Naive thymus-derived CD4-positive, alpha-beta T cell (primary cell): ENCODE results near the gene OR8B4. TPM values are rescaled to one million over a fixed set of nuclear protein-coding genes. Genes with fewer than 3 reads are reported as not detected.

Experiments
- ATAC-seq: fragments of 150-1000 bp; cut with Tn5 transposase; 2 replicates; pipeline ENCODE4 v1.10.0; 2021; ENCODE audit warnings: mild to moderate bottlenecking, moderate library complexity
- CTCF ChIA-PET: fragments of 350-600 bp; sonication (Branson Sonifier 250); formaldehyde crosslinking; loops from one replicate; lab custom pipeline; 2021; ENCODE audit warnings: antibody characterized with exemption; lab: Charles Lee
- POLR2A ChIA-PET: fragments of 350-600 bp; sonication (Branson Sonifier 250); formaldehyde crosslinking; loops from one replicate; lab custom pipeline; 2021; ENCODE audit warnings: antibody characterized with exemption, inconsistent platforms; lab: Charles Lee
- DNase-seq, 9 donors: peaks; one replicate each; pipeline versions ENCODE4 v3.0.0 to v3.0.0-alpha.2; 2020 to 2022; ENCODE audit warnings: mixed read lengths in 1 of 9
- H3K27ac ChIP-seq: one replicate; pipeline ENCODE4 v1.7.0; 2013; ENCODE audit warnings: mild to moderate bottlenecking, low read depth, low read length, moderate library complexity
- H3K27me3 ChIP-seq, 2 donors: one replicate each; pipeline ENCODE4 v1.7.0; 2013; ENCODE audit warnings: low read length in 2 of 2, mild to moderate bottlenecking in 2 of 2, moderate library complexity in 2 of 2; ENCODE audit not compliant: control insufficient read depth in 2 of 2, insufficient read depth in 2 of 2
- H3K36me3 ChIP-seq, 3 experiments: 1 replicate in 2 of 3; 2 replicates in 1 of 3; pipeline ENCODE4 v1.7.0; 2013; ENCODE audit warnings: low read length in 3 of 3, mild to moderate bottlenecking in 3 of 3, moderate library complexity in 1 of 3; ENCODE audit not compliant: insufficient read depth in 3 of 3, control insufficient read depth in 2 of 3
- H3K4me1 ChIP-seq, 2 donors: one replicate each; pipeline ENCODE4 v1.7.0; 2013; ENCODE audit warnings: low read length in 2 of 2, mild to moderate bottlenecking in 2 of 2, moderate library complexity in 1 of 2; ENCODE audit not compliant: control insufficient read depth in 2 of 2, insufficient read depth in 2 of 2
- H3K4me3 ChIP-seq: 2 replicates; pipeline ENCODE4 v1.7.0; 2013; ENCODE audit warnings: mild to moderate bottlenecking, low read length
- H3K9me3 ChIP-seq, 3 experiments: 1 replicate in 2 of 3; 2 replicates in 1 of 3; pipeline ENCODE4 v1.7.0; 2013; ENCODE audit warnings: low read length in 3 of 3; ENCODE audit not compliant: control insufficient read depth in 2 of 3
- H3K27ac Mint-ChIP-seq, 9 donors: one replicate each; pipeline ENCODE4 v1.8.0; 2020 to 2022; ENCODE audit warnings: mixed read lengths in 9 of 9, mild to moderate bottlenecking in 8 of 9, moderate library complexity in 5 of 9, inconsistent platforms in 2 of 9
- H3K27me3 Mint-ChIP-seq, 5 donors: one replicate each; pipeline ENCODE4 v1.8.0; 2021 to 2022; ENCODE audit warnings: mixed read lengths in 5 of 5, mild to moderate bottlenecking in 1 of 5
- H3K36me3 Mint-ChIP-seq, 5 donors: one replicate each; pipeline ENCODE4 v1.8.0; 2020 to 2022; ENCODE audit warnings: mixed read lengths in 5 of 5, mild to moderate bottlenecking in 3 of 5, inconsistent platforms in 1 of 5
- H3K4me1 Mint-ChIP-seq, 7 donors: one replicate each; pipeline ENCODE4 v1.8.0; 2020 to 2022; ENCODE audit warnings: mixed read lengths in 7 of 7, mild to moderate bottlenecking in 3 of 7, inconsistent platforms in 1 of 7
- H3K4me3 Mint-ChIP-seq, 10 donors: one replicate each; pipeline ENCODE4 v1.8.0; 2020 to 2022; ENCODE audit warnings: mild to moderate bottlenecking in 10 of 10, mixed read lengths in 10 of 10, moderate library complexity in 6 of 10, inconsistent platforms in 2 of 10
- H3K9me3 Mint-ChIP-seq, 11 donors: one replicate each; pipeline ENCODE4 v1.8.0; 2020 to 2022; ENCODE audit warnings: mixed read lengths in 11 of 11, mild to moderate bottlenecking in 4 of 11, inconsistent platforms in 1 of 11, moderate library complexity in 1 of 11
- intact Hi-C, 2 donors: fragments of 100-400 bp; cut with micrococcal nuclease; formaldehyde crosslinking; loops; one replicate each; pipeline ENCODE4 v1.15.1; 2023
- polyA plus RNA-seq, 2 donors: library from polyadenylated mRNA; unstranded; fragments of 300-500 nt; fragmentation: Illumina TruSeq; gene quantifications; one replicate each; pipeline ENCODE4 v1.2.3, GENCODE V29; 2021
- total RNA-seq, 6 experiments: library from RNA in 5 of 6; stranded (reverse) in 5 of 6; gene quantifications; 1 replicate in 5 of 6; 2 replicates in 1 of 6; pipeline ENCODE4 v1.2.3 and lab custom pipeline; 2021 to 2026

The OR8B4 gene
- total RNA-seq (not detected), polyA plus RNA-seq (not detected), total RNA-seq (lab: John Stamatoyannopoulos, UW) (not detected)

DNA sequence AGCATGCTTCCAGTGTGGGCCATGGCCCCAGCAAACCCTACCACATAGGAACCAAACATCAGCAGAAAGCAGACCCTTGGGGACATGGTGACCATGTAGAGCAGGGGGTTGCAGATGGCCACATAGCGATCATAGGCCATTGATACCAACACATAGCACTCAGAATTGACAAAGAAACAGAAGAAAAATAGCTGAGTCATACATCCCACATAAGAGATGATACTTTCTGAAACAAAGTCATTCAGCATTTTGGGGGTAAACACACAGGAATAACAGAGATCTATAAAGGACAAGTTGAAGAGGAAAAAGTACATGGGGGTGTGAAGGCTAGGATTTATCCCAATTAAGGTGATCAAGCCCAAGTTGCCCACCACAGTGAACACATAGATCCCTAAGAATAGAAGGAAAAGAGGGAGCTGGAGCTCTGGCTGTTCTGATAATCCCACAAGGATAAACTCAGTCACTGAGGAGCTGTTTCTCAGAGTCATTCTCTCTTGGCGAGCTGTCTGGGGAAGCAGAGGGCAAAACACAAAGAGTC lies at the start of gene OR8B4:
Gene OR8B4, minus strand, starts transcription at position 488 of the 538 bp plus-strand sequence. Its CDS starts 0 bp downstream, at position 488.
- Histone ChIP-seq H3K9me3 (no peaks in the 10 kb centered on the region), H3K27ac (no peak within 1 kb of the TSS), H3K36me3 (no peaks in the 10 kb centered on the region), H3K4me1 (no peaks in the 10 kb centered on the region), H3K27me3 (no peaks in the 10 kb centered on the region), H3K4me3 (no peak within 1 kb of the TSS)
- peaks cover 0 to 11% (median 3%) of the 10 kb centered on the region in 11 donors for H3K9me3 Mint-ChIP-seq
- no peak for DNase-seq
- ChIA-PET POLR2A (no interaction called here), CTCF (no interaction called here)
- H3K27me3 Mint-ChIP-seq: peaks cover 3 to 38% (median 27%) of the 10 kb centered on the region in 5 donors
- H3K4me1 Mint-ChIP-seq: no peaks in the 10 kb centered on the region
- no peak for ATAC-seq
- intact Hi-C loops: no loop called here
- no peak within 1 kb of the TSS for H3K4me3 Mint-ChIP-seq
- H3K27ac Mint-ChIP-seq: no peak within 1 kb of the TSS
- H3K36me3 Mint-ChIP-seq: peaks cover 0 to 1% (median 0%) of the 10 kb centered on the region in 5 donors

GRCh38 chr11:124474079-124474478 lies 49.4 kb upstream of the OR8B4 start:
- peaks cover 7 to 31% (median 19%) of the 10 kb centered on the region in 5 donors for H3K27me3 Mint-ChIP-seq
- CTCF ChIA-PET: no interaction called here
- peaks cover 0 to 3% (median 0%) of the 10 kb centered on the region in 5 donors for H3K36me3 Mint-ChIP-seq

GRCh38 chr11:124473476-124473875 lies 48.8 kb upstream of the OR8B4 start:
- H3K4me3 ChIP-seq: no peak overlapping the region
- ChIA-PET CTCF (no interaction called here), POLR2A (no interaction called here)
- H3K36me3 ChIP-seq: no peaks in the 10 kb centered on the region
- intact Hi-C loops: no loop called here
- DNase-seq (no peak), ATAC-seq (no peak)
- H3K27ac Mint-ChIP-seq: no peak overlapping the region
- no peak overlapping the region for H3K4me3 Mint-ChIP-seq
- H3K27ac ChIP-seq: no peak overlapping the region
- H3K27me3 Mint-ChIP-seq: peaks cover 7 to 33% (median 18%) of the 10 kb centered on the region in 5 donors
- H3K4me1 ChIP-seq: no peaks in the 10 kb centered on the region
- peaks cover 0 to 5% (median 0%) of the 10 kb centered on the region in 11 donors for H3K9me3 Mint-ChIP-seq
- H3K9me3 ChIP-seq: no peaks in the 10 kb centered on the region
- H3K36me3 Mint-ChIP-seq: peaks cover 0 to 3% (median 0%) of the 10 kb centered on the region in 5 donors
- no peaks in the 10 kb centered on the region for H3K27me3 ChIP-seq
- H3K4me1 Mint-ChIP-seq: no peaks in the 10 kb centered on the region

More at GRCh38 chr11:124474079-124474478, 49.4 kb upstream of the OR8B4 start:
- Histone ChIP-seq H3K9me3 (no peaks in the 10 kb centered on the region), H3K4me1 (no peaks in the 10 kb centered on the region), H3K27ac (no peak overlapping the region), H3K36me3 (no peaks in the 10 kb centered on the region), H3K27me3 (no peaks in the 10 kb centered on the region), H3K4me3 (no peak overlapping the region)
- intact Hi-C loops: no loop called here
- POLR2A ChIA-PET: no interaction called here
- peaks cover 0 to 5% (median 0%) of the 10 kb centered on the region in 11 donors for H3K9me3 Mint-ChIP-seq
- no peaks in the 10 kb centered on the region for H3K4me1 Mint-ChIP-seq
- DNase-seq (no peak), ATAC-seq (no peak)
- no peak overlapping the region for H3K27ac Mint-ChIP-seq
- no peak overlapping the region for H3K4me3 Mint-ChIP-seq

DNA sequence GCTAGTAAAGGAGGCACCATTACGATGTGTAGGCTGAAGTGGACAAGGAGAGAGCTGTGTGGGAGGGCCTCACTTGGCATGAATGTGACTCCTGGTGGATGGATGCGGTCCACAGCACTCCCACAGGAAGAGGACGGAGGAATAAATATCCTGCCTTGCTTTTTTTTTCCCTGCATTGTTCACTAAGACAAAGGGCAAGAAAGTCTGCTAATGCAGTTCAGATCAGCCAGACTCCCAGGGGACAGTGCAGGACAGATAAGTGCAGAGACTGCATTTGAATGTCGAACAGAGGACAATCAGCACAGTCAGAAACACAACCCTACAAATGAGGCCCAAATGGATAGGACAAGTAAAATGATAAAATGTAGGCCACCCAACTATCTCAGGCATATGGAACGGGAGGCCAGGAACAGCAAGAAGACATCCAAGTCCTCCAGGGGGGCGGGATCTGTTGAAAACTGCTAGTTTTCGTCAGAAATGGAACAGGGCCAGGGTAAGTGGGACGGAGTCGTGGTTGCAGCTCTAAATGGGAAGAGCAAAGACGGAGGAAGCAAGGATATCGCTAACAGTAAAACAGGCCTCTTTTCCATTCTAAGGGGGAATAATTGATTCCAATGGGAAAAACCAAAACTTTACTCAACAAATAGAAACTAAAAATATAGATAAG lies 46.0 kb upstream of the OR8B4 start:
- Histone ChIP-seq H3K9me3 (no peaks in the 10 kb centered on the region), H3K27ac (no peak overlapping the region), H3K4me3 (no peak overlapping the region), H3K4me1 (no peaks in the 10 kb centered on the region), H3K36me3 (no peaks in the 10 kb centered on the region), H3K27me3 (no peaks in the 10 kb centered on the region)
- ChIA-PET POLR2A (no interaction called here), CTCF (no interaction called here)
- peaks cover 0 to 3% (median 0%) of the 10 kb centered on the region in 5 donors for H3K36me3 Mint-ChIP-seq
- intact Hi-C loops: no loop called here
- H3K27ac Mint-ChIP-seq: no peak overlapping the region
- H3K27me3 Mint-ChIP-seq: peaks cover 5 to 39% (median 13%) of the 10 kb centered on the region in 5 donors
- peaks cover 0 to 5% (median 0%) of the 10 kb centered on the region in 11 donors for H3K9me3 Mint-ChIP-seq
- no peak for ATAC-seq
- no peak for DNase-seq
- no peaks in the 10 kb centered on the region for H3K4me1 Mint-ChIP-seq
- no peak overlapping the region for H3K4me3 Mint-ChIP-seq

DNA sequence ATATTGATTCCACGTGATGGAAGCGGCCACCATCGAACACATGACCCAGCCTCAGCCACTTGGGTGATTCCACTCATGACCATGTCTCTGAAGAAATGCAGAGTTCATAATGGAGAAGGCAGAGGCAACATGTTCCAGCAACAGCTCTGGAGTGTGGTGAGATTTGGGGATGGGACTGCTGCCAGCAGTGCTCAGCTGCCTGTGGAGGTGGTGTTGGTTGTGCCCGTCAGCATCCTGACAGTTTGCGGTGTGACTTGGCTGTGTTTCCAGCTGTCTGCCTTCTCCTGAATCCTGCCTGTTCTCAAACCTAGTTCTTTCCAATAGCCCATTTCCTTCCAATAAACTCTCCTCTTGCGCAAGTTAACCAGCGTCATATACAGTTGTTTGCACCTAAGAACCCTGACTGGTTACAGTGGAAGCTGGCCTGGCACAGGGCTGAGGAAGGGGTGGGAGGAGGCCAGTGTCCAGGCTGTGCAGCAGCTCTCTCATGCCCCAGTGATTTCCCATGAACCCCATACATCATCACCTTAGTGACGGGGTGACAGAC lies 42.8 kb upstream of the OR8B4 start:
- H3K9me3 ChIP-seq: no peaks in the 10 kb centered on the region
- Mint-ChIP-seq H3K4me3 (no peak overlapping the region), H3K4me1 (no peaks in the 10 kb centered on the region), H3K36me3 (peaks cover 0 to 3% (median 0%) of the 10 kb centered on the region in 5 donors), H3K27me3 (peaks cover 3 to 45% (median 10%) of the 10 kb centered on the region in 5 donors), H3K9me3 (no peaks in the 10 kb centered on the region), H3K27ac (no peak overlapping the region)
- H3K36me3 ChIP-seq: no peaks in the 10 kb centered on the region
- DNase-seq (no peak), ATAC-seq (no peak)
- intact Hi-C loops: no loop called here
- POLR2A ChIA-PET: no interaction called here
- no peaks in the 10 kb centered on the region for H3K4me1 ChIP-seq
- CTCF ChIA-PET: no interaction called here
- no peak overlapping the region for H3K4me3 ChIP-seq
- no peaks in the 10 kb centered on the region for H3K27me3 ChIP-seq
- H3K27ac ChIP-seq: no peak overlapping the region

DNA sequence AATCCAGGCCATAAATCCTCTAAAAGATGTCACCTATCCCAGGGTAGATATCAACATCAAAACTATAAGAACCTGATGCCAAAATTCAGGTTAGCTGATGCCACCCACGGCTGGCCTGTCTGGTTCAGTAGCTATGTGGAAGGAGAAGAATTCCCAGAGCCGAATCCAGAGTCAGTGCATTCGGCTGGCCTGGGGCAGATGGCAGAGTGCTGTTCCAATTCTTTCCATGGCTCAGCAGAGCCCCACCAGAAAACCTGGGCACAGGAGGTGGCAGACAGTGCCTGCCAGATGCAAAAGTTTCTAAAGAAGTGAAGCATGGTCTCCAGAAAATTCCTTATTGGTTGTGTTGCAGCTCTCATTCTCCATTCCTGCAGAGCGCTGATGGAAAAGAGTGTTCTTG lies 40.7 kb upstream of the OR8B4 start:
- H3K36me3 Mint-ChIP-seq: no peaks in the 10 kb centered on the region
- H3K27ac ChIP-seq: no peak overlapping the region
- no peak overlapping the region for H3K27ac Mint-ChIP-seq
- no peak overlapping the region for H3K4me3 Mint-ChIP-seq
- no peaks in the 10 kb centered on the region for H3K4me1 ChIP-seq
- ChIA-PET CTCF (no interaction called here), POLR2A (no interaction called here)
- no peaks in the 10 kb centered on the region for H3K9me3 Mint-ChIP-seq
- no peaks in the 10 kb centered on the region for H3K4me1 Mint-ChIP-seq
- ATAC-seq (no peak), DNase-seq (no peak)
- no peaks in the 10 kb centered on the region for H3K36me3 ChIP-seq
- H3K4me3 ChIP-seq: no peak overlapping the region
- no peaks in the 10 kb centered on the region for H3K27me3 ChIP-seq
- H3K27me3 Mint-ChIP-seq: peaks cover 0 to 47% (median 12%) of the 10 kb centered on the region in 5 donors
- no peaks in the 10 kb centered on the region for H3K9me3 ChIP-seq
- intact Hi-C loops: no loop called here
